Measurements from ENCODE around the gene RRBP1.

The RRBP1 gene

DNA sequence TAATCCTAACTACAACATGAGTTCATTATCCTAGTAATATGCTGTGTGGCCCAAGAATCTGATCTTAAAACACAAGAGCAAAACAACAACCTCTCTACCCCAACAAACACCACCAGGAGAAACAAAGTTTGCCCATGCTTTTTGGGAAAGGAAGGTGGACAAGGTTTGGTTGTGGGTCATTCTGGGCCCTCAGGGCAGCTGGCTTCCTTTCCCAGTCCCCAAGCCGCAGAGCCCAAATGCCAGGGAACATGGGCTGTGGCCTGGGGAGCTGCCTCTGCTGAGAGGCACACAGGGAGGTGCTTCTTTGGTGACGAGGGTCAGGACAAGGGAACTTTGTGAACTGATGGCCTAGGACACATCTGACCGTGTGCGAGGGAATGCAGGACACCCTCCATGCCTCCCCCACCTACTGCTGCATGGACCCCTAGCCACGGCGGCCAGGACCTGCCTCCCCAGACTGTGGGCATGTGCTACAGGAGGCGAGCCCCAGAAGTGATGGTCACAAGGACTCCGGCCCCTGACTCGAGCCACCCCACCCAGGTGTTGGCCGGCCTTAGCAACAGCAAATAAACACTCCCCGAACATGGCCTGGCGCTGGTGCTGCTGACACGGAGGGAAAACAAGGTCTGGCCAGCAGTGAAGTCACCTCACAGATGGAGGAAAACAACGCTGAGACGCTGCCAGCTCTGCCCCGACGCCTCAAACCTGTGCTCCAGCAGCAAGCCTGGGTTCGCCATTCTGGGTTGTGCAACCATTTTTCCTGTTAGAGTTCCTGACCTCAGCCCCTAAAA is 55.6 kb downstream of the RRBP1 start:
- TF ChIP-seq, protein P1, sequence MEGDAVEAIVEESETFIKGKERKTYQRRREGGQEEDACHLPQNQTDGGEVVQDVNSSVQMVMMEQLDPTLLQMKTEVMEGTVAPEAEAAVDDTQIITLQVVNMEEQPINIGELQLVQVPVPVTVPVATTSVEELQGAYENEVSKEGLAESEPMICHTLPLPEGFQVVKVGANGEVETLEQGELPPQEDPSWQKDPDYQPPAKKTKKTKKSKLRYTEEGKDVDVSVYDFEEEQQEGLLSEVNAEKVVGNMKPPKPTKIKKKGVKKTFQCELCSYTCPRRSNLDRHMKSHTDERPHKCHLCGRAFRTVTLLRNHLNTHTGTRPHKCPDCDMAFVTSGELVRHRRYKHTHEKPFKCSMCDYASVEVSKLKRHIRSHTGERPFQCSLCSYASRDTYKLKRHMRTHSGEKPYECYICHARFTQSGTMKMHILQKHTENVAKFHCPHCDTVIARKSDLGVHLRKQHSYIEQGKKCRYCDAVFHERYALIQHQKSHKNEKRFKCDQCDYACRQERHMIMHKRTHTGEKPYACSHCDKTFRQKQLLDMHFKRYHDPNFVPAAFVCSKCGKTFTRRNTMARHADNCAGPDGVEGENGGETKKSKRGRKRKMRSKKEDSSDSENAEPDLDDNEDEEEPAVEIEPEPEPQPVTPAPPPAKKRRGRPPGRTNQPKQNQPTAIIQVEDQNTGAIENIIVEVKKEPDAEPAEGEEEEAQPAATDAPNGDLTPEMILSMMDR (IDR thresholded peaks at IDR 0.05): no peak

GRCh38 chr20:17625246-17626051 is 56.6 kb downstream of the RRBP1 start:
- TF ChIP-seq, protein P1 (IDR thresholded peaks at IDR 0.05): no peak

DNA sequence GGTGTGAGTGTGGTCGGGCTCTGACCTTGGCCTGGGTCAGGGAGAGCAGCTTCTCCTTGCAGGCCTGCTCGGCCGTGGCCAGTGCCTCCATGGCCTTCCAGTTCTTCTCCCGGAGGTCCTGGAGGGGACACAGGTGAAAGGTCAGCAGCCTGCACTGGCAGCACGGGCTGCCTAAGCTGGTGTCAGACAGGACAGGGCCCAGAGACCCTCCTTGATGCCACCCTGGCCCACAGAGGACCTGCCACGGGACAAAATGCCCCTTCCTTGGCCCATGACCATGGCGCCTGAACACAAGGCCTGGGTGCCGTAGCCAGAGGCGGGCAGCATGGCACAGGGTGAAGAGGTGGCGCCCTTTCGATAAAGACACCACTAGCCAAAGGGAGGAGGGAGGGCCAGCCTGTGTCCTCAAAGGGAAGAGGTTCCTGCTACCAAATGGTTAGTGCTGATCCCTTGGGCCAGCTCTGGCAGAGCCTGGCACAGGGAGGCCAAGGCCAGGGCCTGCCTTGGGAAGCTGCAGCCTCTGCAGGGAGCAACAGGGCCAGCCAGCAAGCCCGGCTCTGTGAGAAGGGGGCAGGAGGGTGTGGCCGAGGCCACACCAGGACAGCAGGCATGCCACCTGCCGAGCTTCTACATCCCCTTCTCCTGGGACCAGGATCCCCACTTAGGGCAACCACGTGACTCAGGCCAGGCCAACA is 57.3 kb downstream of the RRBP1 start:
- TF ChIP-seq, protein P1 (IDR thresholded peaks at IDR 0.05): no peak

GRCh38 chr20:17624070-17624469 is 58.0 kb downstream of the RRBP1 start:
- TF ChIP-seq, protein P1 (IDR thresholded peaks at IDR 0.05): no peak

GRCh38 chr20:17622851-17623508 is 59.1 kb downstream of the RRBP1 start:
- TF ChIP-seq, protein P1 (IDR thresholded peaks at IDR 0.05): no peak

- TF ChIP-seq, protein P1 (IDR thresholded peaks at IDR 0.05): no peak
Observed at GRCh38 chr20:17622086-17622850, 59.8 kb downstream of the RRBP1 start.
